ENCODE results near the gene ANAPC5.

ANAPC5 gene

GRCh38 chr12:121364683-121365121 lies 12.5 kb upstream of the ANAPC5 start:
- DNase-seq (ENCODE audit: low read depth), result no peak

GRCh38 chr12:121358073-121358472 lies 5.9 kb upstream of the ANAPC5 start:
- no peak overlapping the region for H3K4me3 ChIP-seq (ENCODE audit: low read depth, low read length)
- no peak for DNase-seq (ENCODE audit: low read depth)
- TF ChIP-seq CTCF (IDR thresholded peaks at IDR 0.05; ENCODE audit: control insufficient read depth, extremely low read depth, insufficient read depth), result no peak

More at GRCh38 chr12:121364683-121365121, 12.5 kb upstream of the ANAPC5 start:
- no peak overlapping the region for H3K4me3 ChIP-seq (ENCODE audit: low read depth, low read length)
- no peak for TF ChIP-seq CTCF (IDR thresholded peaks at IDR 0.05; ENCODE audit: control insufficient read depth, extremely low read depth, insufficient read depth)

DNA sequence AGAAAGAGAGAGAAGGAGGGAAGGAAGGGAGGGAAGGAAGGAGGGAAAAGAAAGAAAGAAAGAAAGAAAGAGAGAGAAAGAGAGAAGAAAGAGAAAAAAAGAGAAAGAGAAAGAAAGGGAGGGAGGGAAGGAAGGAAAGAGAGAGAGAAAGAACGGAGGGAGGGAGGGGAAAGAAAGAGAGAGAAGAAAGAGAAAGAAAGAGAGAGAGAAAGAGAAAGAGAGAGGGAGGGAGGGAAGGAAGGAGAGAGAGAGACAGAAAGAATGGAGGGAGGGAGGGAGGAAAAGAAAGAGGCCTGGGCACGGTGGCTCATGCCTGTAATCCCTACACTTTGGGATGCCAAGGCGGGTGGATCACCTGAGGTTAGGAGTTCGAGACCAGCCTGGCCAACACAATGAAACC lies 5.1 kb upstream of the ANAPC5 start:
- no peak overlapping the region for H3K4me3 ChIP-seq (ENCODE audit: low read depth, low read length)
- TF ChIP-seq CTCF (IDR thresholded peaks at IDR 0.05; ENCODE audit: control insufficient read depth, extremely low read depth, insufficient read depth), result no peak
- no peak for DNase-seq (ENCODE audit: low read depth)

GRCh38 chr12:121356657-121357056 lies 4.4 kb upstream of the ANAPC5 start:
- no peak for DNase-seq (ENCODE audit: low read depth)
- TF ChIP-seq CTCF (IDR thresholded peaks at IDR 0.05; ENCODE audit: control insufficient read depth, extremely low read depth, insufficient read depth), result no peak
- no peak overlapping the region for H3K4me3 ChIP-seq (ENCODE audit: low read depth, low read length)

DNA sequence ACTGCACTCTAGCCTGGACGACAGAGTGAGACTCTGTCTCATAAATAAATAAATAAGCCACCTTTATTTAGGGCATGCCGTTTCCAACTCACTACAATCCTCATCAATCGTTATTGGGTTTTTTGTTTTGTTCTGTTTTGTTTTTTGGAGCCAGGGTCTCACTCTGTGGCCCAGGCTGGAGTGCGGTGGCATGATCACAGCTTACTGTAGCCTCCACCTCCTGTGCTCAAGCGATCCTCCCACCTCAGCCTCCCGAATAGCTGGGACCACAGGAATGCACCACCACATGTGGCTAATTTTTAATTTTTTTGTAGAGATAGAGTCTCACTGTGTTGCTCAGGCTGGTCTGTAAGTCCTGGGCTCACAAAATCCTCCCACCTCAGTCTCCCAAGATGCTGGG lies 3.6 kb upstream of the ANAPC5 start:
- DNase-seq (ENCODE audit: low read depth), result no peak
- H3K4me3 ChIP-seq (ENCODE audit: low read depth, low read length), result no peak overlapping the region
- TF ChIP-seq CTCF (IDR thresholded peaks at IDR 0.05; ENCODE audit: control insufficient read depth, extremely low read depth, insufficient read depth), result no peak

DNA sequence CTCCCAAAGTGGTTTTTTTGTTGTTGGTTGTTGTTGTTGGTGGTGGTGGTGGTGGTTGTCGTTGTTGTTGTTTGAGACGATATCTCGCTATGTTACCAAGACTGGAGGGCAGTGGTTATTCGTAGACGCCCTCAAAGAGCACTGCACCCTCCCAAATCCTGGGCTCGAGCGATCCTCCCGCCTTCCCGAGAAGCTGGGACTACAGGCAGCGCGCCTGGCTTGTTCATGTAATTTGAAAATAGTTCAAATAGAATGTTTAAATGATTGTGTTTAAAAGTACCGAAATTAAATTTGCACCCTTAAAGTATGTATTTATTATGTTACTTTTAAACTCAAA lies 439 bp upstream of the ANAPC5 start:
- peak overlapping the region; percentile 78 for H3K4me3 ChIP-seq (ENCODE audit: low read depth, low read length)
- TF ChIP-seq CTCF (IDR thresholded peaks at IDR 0.05; ENCODE audit: control insufficient read depth, extremely low read depth, insufficient read depth), result no peak
- peak; percentile 36 for DNase-seq (ENCODE audit: low read depth)

- H3K4me3 ChIP-seq (ENCODE audit: low read depth, low read length), result no peak overlapping the region
- DNase-seq (ENCODE audit: low read depth), result no peak
- no peak for TF ChIP-seq CTCF (IDR thresholded peaks at IDR 0.05; ENCODE audit: control insufficient read depth, extremely low read depth, insufficient read depth)
These were observed 5.5 kb downstream of the ANAPC5 start for GRCh38 chr12:121346747-121347146.

Data from LNCaP clone FGC (cell line).